ENCODE measurements around the gene MELTF.

MELTF gene

DNA sequence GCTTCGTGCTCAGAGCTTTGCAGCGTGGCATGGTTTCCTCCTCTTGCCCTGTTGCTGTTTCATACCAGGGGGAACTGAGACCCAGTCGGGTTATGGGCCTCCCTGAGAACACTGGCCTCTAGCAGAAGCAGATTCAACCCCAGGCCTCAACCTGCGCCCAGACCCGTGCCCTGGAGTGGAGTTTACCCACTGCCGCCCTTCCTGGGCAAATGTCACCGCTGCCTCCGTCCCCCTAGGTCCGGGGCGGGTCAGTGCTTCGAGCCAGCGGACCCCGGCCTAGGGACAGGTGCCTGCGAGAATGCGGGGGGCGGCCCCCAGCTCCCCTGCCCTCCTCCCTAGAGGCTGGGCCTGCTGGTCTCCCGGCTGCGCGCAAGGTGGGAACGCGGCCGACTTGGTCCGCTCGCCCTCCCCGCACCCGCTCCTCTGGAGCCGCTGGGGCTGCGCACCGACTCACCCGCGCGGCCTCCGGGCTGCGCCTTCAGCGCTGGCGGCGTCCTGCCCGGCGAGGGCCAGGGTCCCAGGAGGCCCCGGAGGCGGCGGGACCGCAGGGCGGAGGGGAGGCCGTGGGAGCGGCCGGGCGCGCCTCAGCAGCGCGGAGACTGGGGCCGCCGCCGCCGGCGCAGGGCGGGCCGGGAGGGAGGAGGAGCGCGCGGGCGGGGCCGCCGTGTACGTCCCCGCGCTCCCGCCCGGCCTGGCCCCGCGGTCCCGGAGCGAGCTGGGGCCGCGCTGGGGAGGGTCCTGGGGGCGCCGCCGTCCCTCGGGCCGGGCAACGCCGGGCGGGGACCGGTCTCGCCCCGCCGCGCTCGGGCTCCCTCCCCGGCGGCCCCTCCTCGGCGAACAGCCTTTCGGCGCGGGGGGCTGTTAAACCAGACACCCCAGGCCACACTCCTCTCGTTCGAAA, 61.1 kb downstream of the MELTF start, which contains the start of gene PIGZ:
Gene PIGZ (minus strand): TSS at position 601 of the 901 bp plus-strand sequence. CDS start 16,802 bp downstream, outside the sequence.
- no peak for TF ChIP-seq ARNTL (CRISPR knock-in tag; IDR thresholded peaks at IDR 0.05; ENCODE audit: borderline replicate concordance, low read depth)
- TF ChIP-seq PPARA (CRISPR knock-in tag; IDR thresholded peaks at IDR 0.05; ENCODE audit: borderline replicate concordance) = no peak
- ATAC-seq = peak; percentile 71

GRCh38 chr3:196967412-196968232, 62.0 kb downstream of the MELTF start:
- no peak for TF ChIP-seq PPARA (CRISPR knock-in tag; IDR thresholded peaks at IDR 0.05; ENCODE audit: borderline replicate concordance)
- TF ChIP-seq ZNF8 (CRISPR knock-in tag; IDR thresholded peaks at IDR 0.05) = no peak
- TF ChIP-seq, protein P1, sequence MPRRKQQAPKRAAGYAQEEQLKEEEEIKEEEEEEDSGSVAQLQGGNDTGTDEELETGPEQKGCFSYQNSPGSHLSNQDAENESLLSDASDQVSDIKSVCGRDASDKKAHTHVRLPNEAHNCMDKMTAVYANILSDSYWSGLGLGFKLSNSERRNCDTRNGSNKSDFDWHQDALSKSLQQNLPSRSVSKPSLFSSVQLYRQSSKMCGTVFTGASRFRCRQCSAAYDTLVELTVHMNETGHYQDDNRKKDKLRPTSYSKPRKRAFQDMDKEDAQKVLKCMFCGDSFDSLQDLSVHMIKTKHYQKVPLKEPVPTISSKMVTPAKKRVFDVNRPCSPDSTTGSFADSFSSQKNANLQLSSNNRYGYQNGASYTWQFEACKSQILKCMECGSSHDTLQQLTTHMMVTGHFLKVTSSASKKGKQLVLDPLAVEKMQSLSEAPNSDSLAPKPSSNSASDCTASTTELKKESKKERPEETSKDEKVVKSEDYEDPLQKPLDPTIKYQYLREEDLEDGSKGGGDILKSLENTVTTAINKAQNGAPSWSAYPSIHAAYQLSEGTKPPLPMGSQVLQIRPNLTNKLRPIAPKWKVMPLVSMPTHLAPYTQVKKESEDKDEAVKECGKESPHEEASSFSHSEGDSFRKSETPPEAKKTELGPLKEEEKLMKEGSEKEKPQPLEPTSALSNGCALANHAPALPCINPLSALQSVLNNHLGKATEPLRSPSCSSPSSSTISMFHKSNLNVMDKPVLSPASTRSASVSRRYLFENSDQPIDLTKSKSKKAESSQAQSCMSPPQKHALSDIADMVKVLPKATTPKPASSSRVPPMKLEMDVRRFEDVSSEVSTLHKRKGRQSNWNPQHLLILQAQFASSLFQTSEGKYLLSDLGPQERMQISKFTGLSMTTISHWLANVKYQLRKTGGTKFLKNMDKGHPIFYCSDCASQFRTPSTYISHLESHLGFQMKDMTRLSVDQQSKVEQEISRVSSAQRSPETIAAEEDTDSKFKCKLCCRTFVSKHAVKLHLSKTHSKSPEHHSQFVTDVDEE (CRISPR knock-in tag; IDR thresholded peaks at IDR 0.05) = no peak
- no peak for TF ChIP-seq OSR1 (CRISPR knock-in tag; IDR thresholded peaks at IDR 0.05)
- TF ChIP-seq ARNTL (CRISPR knock-in tag; IDR thresholded peaks at IDR 0.05; ENCODE audit: borderline replicate concordance, low read depth) = no peak
- TF ChIP-seq ZFP30 (CRISPR knock-in tag; IDR thresholded peaks at IDR 0.05) = no peak
- no peak for TF ChIP-seq ZFP3 (CRISPR knock-in tag; IDR thresholded peaks at IDR 0.05)
- TF ChIP-seq GLIS3 (CRISPR knock-in tag; IDR thresholded peaks at IDR 0.05) = no peak
- TF ChIP-seq ISL1 (CRISPR knock-in tag; IDR thresholded peaks at IDR 0.05) = no peak
- TF ChIP-seq, protein P2, sequence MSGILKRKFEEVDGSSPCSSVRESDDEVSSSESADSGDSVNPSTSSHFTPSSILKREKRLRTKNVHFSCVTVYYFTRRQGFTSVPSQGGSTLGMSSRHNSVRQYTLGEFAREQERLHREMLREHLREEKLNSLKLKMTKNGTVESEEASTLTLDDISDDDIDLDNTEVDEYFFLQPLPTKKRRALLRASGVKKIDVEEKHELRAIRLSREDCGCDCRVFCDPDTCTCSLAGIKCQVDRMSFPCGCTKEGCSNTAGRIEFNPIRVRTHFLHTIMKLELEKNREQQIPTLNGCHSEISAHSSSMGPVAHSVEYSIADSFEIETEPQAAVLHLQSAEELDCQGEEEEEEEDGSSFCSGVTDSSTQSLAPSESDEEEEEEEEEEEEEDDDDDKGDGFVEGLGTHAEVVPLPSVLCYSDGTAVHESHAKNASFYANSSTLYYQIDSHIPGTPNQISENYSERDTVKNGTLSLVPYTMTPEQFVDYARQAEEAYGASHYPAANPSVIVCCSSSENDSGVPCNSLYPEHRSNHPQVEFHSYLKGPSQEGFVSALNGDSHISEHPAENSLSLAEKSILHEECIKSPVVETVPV (CRISPR knock-in tag; IDR thresholded peaks at IDR 0.05) = no peak
- no peak for TF ChIP-seq ZC3H10 (CRISPR knock-in tag; IDR thresholded peaks at IDR 0.05)
- TF ChIP-seq POU6F1 (CRISPR knock-in tag; IDR thresholded peaks at IDR 0.05; ENCODE audit: borderline replicate concordance, low read depth) = no peak
- TF ChIP-seq RARB (CRISPR knock-in tag; IDR thresholded peaks at IDR 0.05) = no peak
- no peak for TF ChIP-seq CSDC2 (CRISPR knock-in tag; IDR thresholded peaks at IDR 0.05)
- no peak for TF ChIP-seq ZNF565 (CRISPR knock-in tag; conservative IDR thresholded peaks at IDR 0.05; ENCODE audit: low read depth)
- no peak for TF ChIP-seq TCF4 (CRISPR knock-in tag; IDR thresholded peaks at IDR 0.05; ENCODE audit: borderline replicate concordance)
- no peak for TF ChIP-seq ZNF70 (CRISPR knock-in tag; IDR thresholded peaks at IDR 0.05)
- no peak for ATAC-seq

DNA sequence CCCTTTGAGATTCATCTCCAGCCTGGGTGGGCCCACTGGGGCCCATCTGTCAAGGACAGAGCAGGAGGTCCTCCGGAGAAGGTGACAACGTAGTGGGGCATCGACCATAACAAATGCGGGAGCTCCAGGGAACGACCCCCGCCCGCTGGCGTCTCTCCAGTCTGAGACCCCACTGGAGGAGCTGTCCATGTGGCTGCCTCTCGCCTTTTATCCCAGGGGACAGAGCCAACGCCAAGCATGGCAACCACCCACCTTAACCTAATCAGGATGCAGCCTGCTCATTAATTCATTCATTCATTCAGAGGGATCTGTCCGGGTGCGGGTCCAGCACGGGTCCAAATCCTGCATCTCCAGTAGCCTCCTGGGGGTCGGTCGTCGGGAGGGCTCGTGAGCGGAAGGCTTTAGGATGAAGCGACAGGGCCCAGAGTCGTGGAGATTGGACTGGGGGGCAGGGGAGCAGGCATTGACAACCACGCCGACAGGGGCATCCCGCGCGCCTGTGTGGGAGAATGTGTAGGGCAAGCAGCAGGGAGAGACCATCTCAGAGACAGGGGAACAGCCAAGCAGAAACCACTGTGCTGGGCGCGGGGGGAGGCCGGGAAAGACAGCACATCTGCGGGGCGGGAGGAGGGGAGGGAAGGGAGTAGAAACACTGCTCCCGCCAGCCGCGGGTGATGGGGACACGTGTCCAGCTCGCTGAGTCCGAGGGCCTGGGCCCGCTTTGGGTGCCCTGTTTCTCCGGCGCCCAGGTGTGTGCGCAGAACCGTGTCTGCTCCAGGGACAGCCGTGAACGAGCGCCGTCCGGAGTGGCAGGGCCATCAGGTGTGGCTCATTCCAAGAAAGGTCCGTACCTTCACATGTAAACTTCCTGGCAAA, 62.9 kb downstream of the MELTF start:
- no peak for ATAC-seq
- TF ChIP-seq BACH2 (CRISPR knock-in tag; IDR thresholded peaks at IDR 0.05; ENCODE audit: borderline replicate concordance) = no peak
- TF ChIP-seq CSDC2 (CRISPR knock-in tag; IDR thresholded peaks at IDR 0.05) = no peak
- TF ChIP-seq, protein P2 (CRISPR knock-in tag; IDR thresholded peaks at IDR 0.05) = no peak
- TF ChIP-seq TCF4 (CRISPR knock-in tag; IDR thresholded peaks at IDR 0.05; ENCODE audit: borderline replicate concordance) = no peak
